GM10248 (cell line): ENCODE measurements around the gene SLC5A2.

ENCODE experiments used
- CTCF ChIA-PET: fragments of 300-600 bp; sonication (Branson Sonifier 250); formaldehyde crosslinking; extraction: SDS; loops from one replicate; lab custom pipeline; 2021; ENCODE audit warnings: antibody characterized with exemption; lab: Yijun Ruan, JAX
- POLR2A ChIA-PET: fragments of 350-650 bp; sonication (Branson Sonifier 250); formaldehyde crosslinking; extraction: SDS; loops from one replicate; lab custom pipeline; 2020; ENCODE audit warnings: antibody characterized with exemption; lab: Yijun Ruan, JAX
- DNase-seq: peaks from one replicate; pipeline ENCODE4 v3.0.0; 2012; ENCODE audit errors: extremely low spot score
- TF ChIP-seq, protein P1 (sequence below): IDR thresholded peaks from 2 replicates; pipeline ENCODE4 v1.5.1; 2012; ENCODE audit warnings: mild to moderate bottlenecking, low read depth; ENCODE audit errors: extremely low read depth, missing control alignments, control extremely low read depth

Gene SLC5A2

DNA sequence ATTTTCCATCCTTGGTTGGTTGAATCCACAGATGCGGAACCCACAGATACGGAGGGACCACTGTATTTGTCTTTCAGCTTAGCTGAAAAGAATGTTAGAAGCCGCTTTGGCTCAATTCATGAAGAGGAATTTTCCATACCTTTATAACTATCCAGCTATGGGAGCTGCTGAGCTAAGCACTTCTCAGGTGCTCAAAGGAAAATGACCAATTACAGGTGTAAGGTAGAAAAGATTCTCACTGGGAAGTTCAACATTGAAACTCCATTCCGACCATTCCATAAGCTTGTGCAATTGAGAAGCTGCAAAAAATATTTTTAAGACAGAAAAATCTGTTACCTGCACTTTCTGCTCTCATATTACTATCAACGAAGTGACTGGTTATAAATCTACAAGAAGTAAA, 47.5 kb downstream of the SLC5A2 start:
- TF ChIP-seq, protein P1, sequence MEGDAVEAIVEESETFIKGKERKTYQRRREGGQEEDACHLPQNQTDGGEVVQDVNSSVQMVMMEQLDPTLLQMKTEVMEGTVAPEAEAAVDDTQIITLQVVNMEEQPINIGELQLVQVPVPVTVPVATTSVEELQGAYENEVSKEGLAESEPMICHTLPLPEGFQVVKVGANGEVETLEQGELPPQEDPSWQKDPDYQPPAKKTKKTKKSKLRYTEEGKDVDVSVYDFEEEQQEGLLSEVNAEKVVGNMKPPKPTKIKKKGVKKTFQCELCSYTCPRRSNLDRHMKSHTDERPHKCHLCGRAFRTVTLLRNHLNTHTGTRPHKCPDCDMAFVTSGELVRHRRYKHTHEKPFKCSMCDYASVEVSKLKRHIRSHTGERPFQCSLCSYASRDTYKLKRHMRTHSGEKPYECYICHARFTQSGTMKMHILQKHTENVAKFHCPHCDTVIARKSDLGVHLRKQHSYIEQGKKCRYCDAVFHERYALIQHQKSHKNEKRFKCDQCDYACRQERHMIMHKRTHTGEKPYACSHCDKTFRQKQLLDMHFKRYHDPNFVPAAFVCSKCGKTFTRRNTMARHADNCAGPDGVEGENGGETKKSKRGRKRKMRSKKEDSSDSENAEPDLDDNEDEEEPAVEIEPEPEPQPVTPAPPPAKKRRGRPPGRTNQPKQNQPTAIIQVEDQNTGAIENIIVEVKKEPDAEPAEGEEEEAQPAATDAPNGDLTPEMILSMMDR: no peak
- CTCF ChIA-PET: no interaction called here
- no peak for DNase-seq
- POLR2A ChIA-PET: no interaction called here

DNA sequence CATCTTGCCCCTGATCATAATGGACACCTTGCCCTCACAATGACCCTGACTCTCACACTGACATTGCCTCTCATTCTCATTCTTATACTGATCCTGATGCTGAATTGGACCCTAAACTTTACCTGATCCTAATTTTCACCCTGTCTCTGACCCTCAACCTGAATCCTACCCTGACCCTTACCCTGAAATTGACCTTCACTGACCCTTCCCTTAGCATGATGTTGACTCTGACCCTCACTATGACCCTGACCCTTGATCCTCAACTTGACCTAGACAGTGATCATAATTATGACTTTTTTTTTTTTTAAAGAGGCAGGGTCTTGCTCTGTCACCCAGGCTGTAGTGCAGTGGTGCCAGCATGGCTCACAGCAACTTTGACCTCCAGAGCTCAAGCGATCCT, 48.2 kb downstream of the SLC5A2 start:
- TF ChIP-seq, protein P1: no peak
- DNase-seq: no peak
- CTCF ChIA-PET: no interaction called here
- POLR2A ChIA-PET: no interaction called here

DNA sequence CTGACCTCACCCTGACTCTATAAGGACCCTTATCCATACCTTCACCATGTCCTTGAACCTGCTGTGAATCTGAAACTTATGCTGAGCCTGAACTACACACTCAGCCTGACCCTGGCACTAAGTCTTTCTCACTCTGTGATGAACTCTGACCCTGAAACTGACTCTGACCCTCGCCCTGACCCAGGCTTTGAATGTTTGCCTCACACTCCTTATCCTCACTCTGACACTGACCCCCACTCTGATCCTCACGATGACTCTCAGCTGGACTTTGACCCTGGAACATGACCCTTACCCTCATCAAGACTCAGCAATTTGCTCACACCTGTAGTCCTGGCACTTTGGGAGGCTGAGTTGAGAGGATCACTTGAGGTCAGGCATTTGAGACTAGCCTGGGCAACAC, 49.2 kb downstream of the SLC5A2 start:
- DNase-seq: no peak
- ChIA-PET POLR2A (no interaction called here), CTCF (no interaction called here)
- TF ChIP-seq, protein P1: no peak

DNA sequence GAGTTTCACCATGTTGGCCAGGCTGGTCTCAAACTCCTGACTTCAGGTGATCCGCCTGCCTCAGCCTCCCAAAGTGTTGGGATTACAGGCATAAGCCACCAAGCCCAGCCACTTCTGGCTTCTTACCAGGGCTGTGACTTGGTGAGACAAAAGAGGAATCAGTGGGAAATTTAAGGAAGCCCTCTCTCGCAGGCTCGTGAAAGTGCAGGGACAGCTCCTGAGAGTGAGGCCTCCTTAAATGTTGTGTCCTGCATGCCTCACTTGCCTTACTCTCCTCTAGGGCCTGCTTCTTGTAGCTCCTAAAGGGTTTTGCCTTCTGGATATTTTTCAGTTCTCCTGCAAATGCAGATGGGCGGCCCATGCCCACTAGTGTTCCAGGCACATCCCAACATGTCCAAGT, 50.0 kb downstream of the SLC5A2 start:
- no peak for DNase-seq
- TF ChIP-seq, protein P1: no peak
- POLR2A ChIA-PET: no interaction called here
- CTCF ChIA-PET: no interaction called here

DNA sequence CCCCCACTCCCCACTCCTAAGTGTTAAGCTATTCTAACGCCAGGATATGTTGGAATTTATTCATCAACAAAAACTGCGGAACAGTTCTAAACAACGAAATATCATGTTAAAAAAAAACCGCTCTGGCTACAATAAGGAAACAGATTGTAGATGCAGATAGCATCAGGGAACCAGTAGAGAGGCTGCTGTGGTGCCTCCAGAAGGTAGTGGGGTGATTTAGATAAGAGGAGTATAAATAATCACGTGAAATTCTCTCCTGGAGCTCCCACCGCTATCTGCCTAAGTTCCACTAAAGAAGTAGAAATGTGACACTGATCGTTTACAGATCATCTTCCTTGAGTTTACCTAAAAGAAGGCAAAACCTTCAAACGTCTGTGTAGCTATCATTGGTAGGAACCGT, 52.8 kb downstream of the SLC5A2 start:
- DNase-seq: no peak
- TF ChIP-seq, protein P1: no peak
- ChIA-PET POLR2A (no interaction called here), CTCF (no interaction called here)

DNA sequence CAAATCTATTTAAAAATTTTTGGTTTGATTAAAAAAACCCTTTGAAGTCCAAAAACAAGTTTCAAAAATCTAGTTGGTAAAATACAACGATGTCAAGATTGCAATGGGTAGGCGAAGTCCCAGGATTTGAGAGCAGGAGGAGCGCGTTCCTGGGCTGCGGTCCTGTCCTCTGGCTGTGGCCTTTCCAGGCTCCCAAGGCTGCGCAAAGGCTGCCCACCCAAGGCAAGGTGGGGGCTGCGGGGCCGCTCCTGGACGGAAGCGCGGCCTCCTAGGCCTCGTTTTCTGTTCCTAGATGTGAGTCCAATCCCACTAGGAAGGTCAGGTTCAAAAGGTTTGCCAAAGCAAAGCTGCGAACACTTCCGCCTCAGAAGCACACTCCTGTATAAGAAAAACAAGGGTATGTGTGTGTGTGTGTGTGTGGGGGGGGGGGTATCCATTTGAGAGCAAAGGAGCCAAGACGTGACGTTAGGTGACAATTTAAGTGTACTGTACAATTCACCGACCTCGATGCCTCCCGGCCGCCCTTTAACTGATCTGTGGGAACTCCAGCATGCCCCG, 54.0 kb downstream of the SLC5A2 start:
- DNase-seq: no peak
- CTCF ChIA-PET: no interaction called here
- POLR2A ChIA-PET: no interaction called here
- TF ChIP-seq, protein P1: no peak
